SKM-1 (cell line): ENCODE data around the gene SND1.
"Not testable (repeated sequence)": the region's sequence is repeated elsewhere in the genome, so short reads cannot be mapped to it uniquely, and the experiment has no call there.

Experiments used
- DNase-seq: peaks from one replicate; lab custom pipeline; 2025; ENCODE audit not compliant: unreplicated experiment; lab: John Stamatoyannopoulos, UW

The SND1 gene

GRCh38 chr7:127652333-127653248 lies 597 bp downstream of the SND1 start:
- DNase-seq: no peak

- DNase-seq: no peak
Observed at GRCh38 chr7:127653396-127653795, 1.4 kb downstream of the SND1 start.

DNA sequence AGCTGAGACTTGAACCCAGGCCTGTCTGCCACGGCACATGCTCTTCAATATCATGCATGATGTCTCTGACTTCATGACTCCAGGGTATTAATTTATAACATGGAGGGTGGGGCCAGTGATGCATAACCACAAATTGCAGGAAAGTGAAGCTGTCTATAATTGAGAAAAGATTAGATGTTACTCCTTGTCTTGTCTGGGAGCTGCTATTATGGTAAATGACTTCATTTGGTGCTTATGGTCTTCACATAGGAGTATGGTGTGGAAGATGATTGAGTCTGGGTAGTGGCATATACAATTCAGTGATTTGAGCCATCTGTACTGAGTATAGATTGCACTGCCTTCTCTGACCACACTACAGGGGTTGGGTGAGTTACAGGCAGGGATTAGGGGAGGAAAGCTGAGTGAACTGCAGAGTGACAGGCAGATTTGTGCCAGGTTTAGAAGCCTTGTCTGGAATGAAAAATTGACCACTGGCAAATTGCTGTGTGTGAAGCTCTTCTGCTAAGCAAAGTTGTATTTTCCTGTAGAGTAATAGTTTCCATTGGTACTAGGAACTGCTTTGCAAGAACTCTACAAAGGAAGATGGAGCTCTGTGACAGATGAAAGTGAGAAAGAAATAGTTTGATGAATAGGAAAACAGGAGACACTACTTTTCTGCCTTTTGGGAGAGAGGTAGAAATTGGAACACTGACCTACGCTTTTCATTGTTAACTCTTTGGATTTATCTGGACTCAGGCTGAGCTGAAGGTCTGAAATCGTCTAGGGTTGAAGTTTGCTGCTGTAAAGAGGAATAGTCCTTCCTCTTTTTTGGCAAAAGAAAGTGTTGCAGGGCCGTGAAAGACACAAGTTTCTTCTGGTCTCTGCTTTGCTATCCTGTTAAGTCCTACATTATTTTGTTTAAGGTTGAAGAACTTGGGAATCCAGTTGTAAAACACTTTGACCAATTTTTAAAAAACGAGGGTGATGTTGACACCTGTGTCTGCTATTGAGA lies 2.7 kb downstream of the SND1 start:
- DNase-seq: no peak

DNA sequence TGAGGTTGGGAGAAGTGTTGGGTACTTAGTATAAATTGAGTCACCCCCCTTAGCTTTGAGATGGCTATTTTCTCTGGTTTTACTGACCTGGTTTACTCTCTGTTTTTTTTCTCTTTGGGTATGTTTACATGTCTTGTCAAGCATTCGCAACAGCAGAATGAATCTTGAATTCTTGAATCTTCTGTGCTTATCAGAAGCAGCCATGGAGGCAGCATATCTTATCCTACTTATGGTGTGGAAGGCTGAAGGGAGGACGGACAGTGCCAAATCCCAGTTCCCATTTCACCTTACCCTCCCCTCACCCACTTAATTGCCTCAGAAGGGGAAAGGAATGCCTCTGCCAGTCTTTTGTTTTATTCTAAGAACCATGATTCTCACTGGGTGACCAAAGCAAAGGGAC lies 3.7 kb downstream of the SND1 start:
- DNase-seq: no peak

GRCh38 chr7:127657500-127657899 lies 5.5 kb downstream of the SND1 start:
- no peak for DNase-seq

- DNase-seq: no peak
Observed at GRCh38 chr7:127658970-127659630, 7.1 kb downstream of the SND1 start.

DNA sequence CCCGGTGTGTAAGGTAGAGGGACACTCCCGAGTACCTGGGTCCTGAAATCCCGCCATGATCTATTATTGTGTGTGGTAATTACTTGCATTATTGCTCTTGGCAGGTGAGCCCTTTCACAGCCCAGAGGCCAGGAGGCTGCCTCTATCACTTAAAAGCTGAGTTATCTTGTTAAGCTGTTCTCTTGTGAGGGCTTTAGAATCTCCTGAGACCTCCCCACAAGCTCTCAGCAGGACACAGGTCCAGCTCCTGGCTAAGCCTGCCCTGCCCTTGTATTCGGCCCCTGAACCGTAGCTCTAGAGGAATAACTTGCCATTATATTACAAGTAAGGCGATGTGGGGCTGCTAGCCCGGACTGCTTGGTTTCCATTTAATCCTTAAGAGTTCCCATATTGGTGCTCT lies 13.9 kb downstream of the SND1 start:
- no peak for DNase-seq

DNA sequence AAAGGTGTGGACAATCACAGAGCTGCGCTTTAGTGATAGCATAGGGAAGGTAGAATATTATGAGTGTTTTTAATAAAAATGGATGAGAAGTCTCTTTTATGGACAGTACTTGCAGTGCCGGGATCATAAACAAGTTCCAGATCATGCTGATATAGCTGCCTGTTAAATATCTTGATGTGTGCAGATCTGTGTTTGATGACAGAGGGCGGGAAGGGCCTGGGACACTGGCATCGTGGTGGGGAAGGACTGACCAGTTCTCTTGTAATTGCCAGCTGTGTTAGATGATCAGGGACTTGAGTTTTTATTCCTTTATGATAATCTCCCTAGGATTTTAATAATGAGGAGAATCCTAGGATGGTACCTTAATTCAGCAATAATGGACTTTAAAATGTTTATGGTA lies 14.6 kb downstream of the SND1 start:
- DNase-seq: no peak

- no peak for DNase-seq
Observed at GRCh38 chr7:127667017-127667670, 15.2 kb downstream of the SND1 start.

DNA sequence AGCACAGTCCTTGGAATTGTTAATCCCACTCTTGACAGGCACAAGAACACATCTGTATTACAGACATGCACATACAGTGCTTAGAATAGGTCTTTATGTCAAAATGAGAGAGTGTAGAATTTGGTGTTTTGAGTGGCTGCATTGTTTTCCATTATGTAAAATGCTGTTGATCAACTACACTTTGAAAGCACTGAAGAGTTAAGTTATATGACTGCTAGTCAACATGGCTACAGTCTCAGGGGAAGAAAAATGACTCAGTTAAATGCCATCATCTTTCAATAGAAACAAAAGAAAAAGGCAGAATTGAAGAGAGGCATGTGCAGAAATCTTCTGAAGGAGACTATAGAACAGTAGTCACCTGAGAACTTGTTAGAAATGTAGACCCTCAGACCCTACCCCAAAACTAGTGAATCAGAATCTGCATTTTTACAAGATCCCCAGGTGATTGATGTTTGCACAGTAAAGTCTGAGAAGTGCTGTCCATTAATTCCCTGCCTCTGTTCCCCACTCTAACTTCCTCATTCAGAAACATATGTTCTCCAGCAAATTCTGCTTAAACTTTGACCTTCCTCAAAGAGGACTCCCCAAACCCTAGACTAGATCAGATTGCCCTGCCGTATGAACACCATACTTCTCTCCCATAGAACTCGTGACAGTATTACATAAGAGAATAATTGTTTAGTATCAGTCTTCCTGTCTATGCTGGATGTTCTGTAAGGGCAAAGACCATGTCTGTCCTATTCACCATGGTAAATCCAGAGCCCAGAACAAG lies 16.0 kb downstream of the SND1 start:
- no peak for DNase-seq

DNA sequence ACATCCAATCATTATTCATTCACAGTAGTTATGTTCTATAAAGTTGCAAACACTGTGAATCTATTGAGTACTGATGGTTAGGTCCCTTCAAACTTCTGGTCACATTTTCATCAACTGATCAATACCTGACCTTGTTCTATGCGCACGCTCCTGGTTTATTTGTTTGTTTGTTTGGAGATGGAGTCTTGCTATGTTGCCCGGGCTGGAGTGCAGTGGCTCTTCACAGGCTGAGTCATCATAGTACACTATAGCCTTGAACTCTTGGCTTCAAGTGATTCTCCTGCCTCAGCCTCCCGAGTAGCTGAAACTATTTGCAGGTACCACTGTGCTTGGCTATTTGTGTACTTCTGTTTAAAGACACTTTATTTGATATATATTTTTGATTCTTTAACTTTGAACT lies 19.3 kb downstream of the SND1 start:
- DNase-seq: no peak

DNA sequence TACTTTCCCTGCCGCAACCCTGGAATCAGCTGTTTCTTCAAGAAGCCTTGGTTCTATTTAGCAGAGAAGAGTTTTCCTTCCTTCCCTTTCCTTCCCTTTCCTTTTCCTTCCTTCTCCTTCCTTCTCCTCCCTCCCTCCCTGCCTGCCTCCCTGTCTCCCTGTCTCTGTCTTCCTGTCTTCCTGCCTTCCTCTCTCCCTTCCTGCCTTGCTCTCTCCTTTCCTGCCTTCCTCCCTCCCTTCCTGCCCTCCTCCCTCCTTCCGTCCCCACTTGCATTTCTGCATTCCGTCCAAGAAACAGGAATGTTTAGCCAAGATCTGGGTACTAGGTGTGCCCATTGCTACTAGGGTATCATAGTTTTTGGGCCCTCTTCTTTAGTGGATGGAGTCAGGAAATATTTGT lies 21.9 kb downstream of the SND1 start:
- DNase-seq: no peak

DNA sequence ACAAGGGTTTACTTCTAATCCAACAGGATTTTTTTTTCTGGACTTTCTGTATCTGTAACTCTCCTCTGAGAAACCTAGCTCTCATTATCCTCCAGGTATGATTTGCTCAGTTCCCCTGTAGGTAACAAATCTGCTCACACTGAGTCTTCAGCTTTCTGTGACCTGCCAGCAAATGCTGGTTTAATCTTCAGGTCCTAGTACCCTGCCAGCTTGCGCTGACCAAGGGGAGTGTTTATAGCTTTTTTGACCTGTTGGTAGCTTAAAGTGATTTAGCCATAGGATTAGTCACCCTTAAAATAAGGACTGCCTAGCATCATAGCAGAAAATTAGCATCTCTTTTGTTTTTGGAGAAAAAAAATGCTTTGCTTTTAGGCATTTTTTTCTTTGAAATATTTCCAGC lies 22.4 kb downstream of the SND1 start:
- DNase-seq: no peak

GRCh38 chr7:127674923-127675322 lies 22.9 kb downstream of the SND1 start:
- not testable (repeated sequence) for DNase-seq

GRCh38 chr7:127675721-127676120 lies 23.7 kb downstream of the SND1 start:
- DNase-seq: no peak

GRCh38 chr7:127677433-127678230 lies 25.6 kb downstream of the SND1 start:
- DNase-seq: no peak

- DNase-seq: no peak
Observed at GRCh38 chr7:127678337-127678736, 26.3 kb downstream of the SND1 start.

DNA sequence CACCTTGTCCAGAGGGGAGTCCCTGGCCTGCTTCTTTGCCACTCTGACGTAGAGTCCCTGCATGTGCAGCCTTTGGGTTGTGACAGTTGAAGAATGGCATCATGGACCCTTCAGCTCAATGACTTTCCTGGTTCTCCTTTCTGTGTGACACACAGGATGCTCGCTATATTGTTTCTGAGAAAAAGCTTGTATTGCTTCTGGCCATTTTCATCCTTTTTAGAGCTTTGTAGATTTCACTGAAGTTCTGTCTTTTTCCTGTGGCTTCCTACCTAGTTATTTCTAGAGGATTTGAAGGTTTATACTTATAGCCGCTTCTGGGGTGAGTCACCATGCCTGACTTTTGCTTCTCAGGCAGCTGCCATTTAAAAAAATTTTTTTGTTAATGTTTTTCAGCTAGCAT lies 27.0 kb downstream of the SND1 start:
- no peak for DNase-seq

DNA sequence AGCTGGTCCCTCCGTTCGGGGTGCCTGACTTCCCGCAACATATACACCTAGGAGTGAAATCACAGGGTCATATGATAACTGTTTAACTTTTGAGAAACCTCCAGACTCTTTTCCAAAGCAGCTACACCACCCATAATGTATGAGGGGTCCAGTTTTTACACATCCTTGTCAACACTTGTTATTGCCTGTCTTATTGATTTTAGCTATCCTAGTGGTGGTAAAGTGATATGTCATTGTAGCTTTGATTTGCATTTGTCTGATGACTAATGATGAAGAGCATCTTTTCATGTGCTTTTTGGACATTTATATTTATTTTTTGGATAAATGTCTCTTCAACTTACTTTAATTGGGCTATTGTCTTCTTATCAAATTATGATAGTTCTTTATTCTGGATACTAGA lies 29.0 kb downstream of the SND1 start:
- no peak for DNase-seq
